Stimulated activated CD4-positive, alpha-beta T cell treated with anti-CD3 and anti-CD28 coated beads, Interleukin-4, amount 100 ng/mL, for 1 hour (primary cell): ENCODE measurements around the gene HERC3.

Source experiments
- DNase-seq: peaks from one replicate; pipeline ENCODE4 v3.0.0-alpha.2; 2020

HERC3 gene

DNA sequence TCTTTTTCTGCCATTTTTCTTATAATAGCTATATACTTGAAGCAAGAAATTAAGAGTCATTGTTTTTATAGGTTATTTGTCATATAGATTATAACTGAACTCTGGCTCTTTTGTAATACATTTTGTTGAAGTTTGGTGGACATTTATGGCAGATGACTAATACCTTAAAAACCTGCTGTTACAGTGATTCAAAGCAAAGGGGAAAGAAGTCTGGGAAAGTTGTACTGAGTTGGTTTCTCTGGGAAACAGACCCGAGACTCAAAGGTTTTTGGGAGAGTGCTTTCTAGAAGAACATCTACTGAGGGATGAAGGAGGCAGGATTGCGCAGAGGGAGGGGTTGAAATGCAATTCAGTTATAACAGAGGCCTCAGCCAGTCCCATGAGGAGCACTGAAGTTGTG, 69.5 kb downstream of the HERC3 start:
- no peak for DNase-seq

DNA sequence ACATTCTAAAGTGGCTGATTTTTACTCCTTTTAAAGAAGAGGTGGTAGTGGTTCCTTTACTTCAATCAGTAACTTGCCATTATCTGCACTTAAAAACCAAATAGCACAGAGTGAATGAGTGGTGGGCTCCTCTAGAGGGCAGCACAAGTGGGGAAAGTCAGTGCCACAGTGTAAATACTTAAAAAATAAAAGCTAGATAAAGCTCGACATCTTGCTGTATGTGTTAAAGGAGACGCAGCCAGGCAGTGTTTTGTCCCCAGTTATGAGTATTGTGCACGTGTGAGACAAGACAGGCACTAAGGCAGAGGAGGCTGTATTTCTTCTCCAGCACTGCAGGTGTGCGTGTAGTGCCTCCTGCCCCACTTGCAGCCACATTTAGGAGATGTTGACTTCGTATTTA, 80.7 kb downstream of the HERC3 start:
- DNase-seq = peak; percentile 25

DNA sequence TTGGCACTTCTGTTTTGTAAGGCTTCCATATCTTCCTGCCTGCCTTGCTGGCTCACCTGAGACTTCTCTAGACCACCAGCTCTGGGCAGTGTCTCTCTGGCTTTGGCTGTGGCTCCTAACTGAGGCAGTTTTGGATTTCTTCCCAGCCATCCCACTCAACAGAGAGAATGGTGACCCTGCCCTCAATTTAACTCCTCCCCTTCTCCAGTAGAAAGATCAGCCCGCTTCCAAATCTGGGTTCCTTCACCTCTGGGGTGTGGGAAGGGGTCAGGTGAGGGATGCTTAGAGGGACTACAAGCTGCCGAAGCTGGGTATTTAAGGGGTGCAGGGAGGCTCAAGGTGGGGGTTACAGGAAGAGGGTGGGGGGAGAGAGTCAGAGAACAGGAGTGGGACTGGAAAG, 81.6 kb downstream of the HERC3 start:
- DNase-seq = no peak

DNA sequence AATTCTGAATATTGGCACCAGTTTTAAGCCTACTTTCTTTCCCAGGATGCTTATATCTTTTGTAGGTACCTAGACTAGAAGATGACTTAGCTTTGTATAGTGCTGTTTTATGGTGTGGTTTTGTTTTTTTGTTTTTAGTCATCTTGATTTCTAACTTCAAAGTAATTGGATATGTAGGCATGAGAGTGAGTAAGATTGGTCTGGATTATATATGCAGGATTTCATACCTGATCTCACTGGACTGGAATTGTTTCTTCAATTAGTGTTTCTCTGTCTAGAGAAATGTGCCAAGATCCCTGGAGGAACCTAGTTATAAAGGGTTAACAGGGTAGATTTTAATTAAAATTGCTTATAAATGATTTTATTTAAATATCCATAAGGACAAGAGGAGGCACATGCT, 82.3 kb downstream of the HERC3 start:
- DNase-seq = no peak

DNA sequence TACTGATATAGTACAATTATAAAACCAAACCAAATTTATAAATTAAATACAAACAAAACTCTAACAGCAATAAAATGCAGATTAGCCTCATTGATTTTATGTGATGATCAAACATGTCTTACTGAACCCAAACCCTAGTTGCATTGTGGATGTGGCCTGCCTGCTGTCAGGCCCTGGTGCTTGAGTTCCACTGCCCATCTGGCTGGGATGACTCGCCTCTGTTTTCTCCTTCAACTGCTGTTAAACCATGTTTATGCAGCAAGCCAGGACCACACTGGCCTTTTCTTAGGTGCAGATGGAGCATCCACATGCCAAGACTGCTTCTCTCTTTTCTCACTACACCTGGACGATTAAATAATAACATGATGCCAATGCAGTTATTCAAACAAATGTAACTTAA, 82.7 kb downstream of the HERC3 start:
- no peak for DNase-seq

DNA sequence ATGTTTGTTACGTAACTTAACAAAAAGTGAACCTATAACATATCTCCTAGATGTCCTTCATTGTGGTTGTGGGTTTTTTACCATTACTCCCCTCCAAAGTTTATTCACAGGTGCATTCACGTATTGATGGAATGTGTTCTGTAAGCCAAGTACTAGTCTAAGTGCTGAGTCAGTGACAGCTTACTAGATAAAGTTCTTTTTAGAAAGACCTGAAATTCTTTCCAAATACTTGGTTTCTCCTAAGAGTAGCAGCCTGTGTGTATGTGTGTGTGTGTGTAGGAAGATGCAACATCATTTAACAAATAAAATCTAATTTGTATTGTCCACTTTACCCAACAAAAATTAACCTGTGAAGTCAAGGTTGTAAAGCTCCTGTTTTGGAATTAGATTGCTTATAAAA, 83.3 kb downstream of the HERC3 start:
- DNase-seq = no peak

DNA sequence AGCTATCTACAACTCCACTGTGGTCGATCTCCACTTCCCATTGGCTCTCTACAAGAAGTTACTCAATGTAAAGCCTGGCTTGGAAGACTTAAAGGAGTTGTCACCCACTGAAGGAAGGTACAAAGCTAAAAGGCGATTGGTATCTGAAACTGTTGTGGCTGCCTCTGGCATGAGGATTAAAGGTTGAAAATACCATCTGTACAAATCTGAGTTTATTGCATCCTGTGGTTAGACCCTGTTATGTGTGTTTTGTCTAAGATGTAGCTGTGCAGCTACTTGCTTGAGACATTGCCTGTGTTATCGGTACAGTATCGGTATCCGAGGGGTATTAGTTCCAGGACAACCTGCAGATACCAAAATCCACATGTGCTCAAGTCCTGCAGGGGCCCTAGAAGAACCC, 88.9 kb downstream of the HERC3 start:
- no peak for DNase-seq

DNA sequence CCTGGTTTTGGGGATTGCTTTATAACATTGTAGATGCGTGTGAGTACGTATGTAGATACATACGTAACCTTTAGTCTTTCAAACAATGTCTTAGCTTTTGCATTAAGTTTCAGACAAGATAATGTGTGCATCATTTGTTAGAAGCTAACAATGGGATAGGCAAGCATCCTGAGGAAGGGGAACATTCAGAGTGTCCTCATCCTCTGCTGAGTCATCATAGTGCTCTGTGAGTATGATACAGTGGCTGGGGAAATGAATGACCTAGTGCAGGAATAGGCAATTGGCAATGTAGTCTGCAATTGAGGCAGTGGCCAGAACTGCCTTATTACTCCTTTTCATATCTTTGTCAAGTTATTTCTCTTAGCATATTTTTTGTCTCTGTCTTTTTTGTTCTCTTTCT, 98.1 kb downstream of the HERC3 start:
- no peak for DNase-seq

DNA sequence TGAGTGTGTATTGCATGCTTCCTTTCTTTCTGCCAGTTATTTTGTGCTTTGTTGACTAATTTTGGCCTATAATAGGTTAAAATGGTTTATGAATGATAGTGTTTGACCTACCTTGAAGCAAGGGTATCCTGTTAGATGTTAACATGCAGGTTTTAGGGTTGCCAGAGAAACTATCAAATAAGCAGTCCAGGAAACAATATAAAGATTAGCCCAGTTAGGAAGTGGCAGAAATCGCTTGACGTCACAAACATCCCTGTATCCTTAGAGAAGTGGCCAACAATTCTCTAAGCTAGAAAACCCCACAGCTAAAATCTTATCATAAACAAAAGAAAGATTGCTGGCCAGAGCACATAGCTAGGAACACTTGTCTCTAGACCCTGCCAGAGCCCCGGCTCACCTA, 101.5 kb downstream of the HERC3 start:
- DNase-seq = no peak

DNA sequence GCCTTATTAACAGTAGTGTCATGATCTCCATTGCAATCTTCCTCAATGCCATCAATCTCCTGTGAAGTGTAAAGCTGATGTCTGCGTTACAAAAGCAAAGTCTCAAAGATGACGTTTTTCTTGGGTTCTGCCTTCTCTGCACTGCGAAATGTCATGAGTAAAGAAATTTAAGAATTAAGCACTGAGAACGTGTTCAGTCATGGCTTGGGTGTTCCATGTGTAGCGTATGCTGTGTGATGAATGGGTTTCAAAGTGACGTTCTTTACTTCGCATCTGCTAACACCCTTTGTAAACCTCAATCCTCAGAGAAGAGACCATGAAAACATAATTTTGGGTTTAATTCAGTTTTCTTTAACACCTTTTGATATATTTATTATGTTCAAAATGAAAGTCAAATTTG, 104.3 kb downstream of the HERC3 start:
- no peak for DNase-seq

DNA sequence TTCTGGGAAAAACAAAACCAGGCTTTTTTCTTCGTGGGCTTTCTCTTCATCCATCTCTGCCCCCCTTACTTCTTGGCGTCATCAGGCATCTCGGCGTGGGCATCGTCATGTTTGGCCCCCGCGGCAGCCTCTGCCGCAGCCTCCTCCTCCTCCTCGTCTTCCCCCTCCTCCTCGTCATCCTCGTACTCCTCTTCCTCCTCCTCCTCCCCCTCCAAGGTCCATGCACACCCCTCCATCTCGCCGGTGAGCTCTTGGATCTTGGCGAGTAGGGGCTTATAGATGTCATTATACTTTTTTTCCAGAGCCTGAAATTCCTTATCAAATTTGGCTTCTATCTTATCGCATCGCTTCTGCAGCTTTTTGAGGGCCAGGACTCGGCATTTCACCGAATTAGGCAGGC, 104.9 kb downstream of the HERC3 start:
- peak; percentile 14 for DNase-seq

DNA sequence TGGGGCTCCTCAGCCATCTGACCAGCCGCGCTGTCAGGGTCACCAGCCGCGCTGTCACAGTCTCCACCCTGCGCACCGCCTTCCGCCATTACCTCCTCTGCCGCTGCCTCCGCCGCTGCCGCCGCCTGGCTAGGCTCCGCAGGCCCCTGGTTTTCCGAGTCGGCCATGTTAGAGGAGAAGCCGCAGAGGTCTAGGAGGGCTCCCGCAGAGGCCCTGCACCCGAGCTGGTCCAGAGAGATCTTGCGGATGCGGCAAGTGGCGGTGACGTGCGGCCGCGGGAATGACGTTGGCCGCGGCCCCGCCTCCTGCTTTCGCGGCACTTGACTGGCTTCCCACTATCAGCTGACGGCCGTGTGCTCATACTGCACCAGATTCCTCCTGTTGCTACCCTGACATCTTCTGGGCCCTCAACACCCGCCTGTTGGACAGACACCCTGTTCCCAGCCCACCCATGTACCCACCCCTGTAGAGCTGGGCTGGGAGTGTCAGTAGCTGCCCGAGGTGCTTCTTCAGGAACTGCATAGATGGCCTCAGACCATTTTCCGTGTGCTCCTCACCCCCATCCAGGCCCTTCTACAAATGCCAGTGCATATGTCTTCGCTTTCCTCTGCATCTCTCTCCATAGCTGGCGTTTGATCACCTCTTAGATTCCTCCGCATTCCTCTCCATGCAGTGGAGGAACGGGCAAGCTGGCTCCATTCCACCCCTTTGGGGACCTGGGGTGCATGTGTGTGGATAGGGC, 105.5 kb downstream of the HERC3 start, which contains the start of gene NAP1L5:
Gene NAP1L5, minus strand, starts transcription at position 242 of the 742 bp plus-strand sequence. Its CDS starts 75 bp downstream, at position 167.
- DNase-seq = peak; percentile 60

DNA sequence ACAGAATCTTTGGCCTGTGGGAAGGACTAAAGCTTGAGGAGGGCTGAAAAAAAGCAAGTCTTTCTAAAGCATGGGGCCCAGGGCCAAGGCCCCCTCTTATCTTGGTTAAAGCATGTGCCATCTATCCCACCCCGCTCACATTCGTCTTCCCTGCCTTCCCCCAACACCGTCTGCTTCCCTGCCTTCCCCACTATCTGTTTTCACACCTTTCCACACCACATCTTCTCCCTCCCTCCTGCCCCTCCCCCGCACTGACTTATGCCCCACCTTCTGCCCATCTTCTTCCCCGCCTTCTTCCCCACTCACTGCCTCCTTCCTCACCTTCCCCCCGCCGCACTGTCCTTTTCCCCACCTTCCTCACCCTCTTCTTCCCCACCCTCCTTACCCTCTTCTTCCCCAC, 106.2 kb downstream of the HERC3 start:
- no peak for DNase-seq

DNA sequence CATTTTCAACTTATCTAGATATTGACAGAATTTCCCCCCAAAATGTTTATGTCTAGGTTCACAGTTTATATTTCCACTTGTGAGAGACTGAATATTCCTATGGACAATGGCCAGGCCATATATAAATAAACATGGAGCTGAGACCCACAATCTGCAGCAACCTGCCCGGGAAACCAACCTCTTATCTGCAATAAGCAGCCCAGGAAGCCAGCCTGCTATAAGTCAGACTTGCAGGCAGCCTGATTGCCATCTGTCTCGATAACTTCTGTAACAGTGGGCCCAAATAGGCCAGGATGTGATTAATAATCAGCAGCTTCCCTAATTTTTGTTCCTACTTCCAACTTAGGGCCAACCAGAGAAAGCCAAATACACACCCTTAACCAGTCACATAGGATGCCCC, 110.5 kb downstream of the HERC3 start:
- no peak for DNase-seq

DNA sequence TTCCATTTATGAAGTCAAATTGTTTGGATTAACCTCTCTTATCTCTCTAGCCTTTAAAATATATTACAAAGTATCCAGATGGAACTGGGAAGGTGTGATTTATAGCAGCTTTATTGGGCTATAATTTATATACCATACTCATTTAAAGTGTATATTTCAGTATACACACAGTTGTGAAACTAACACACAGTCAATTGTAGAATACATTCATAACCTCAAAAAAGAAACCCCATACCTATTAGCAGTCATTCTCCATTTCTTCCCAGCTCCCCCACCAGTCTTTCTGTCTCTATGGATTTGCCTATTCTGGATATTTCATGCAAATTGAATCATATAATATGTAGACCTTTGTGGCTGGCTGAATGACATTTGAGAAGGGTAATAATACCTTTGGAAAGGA, 112.9 kb downstream of the HERC3 start:
- DNase-seq = no peak

DNA sequence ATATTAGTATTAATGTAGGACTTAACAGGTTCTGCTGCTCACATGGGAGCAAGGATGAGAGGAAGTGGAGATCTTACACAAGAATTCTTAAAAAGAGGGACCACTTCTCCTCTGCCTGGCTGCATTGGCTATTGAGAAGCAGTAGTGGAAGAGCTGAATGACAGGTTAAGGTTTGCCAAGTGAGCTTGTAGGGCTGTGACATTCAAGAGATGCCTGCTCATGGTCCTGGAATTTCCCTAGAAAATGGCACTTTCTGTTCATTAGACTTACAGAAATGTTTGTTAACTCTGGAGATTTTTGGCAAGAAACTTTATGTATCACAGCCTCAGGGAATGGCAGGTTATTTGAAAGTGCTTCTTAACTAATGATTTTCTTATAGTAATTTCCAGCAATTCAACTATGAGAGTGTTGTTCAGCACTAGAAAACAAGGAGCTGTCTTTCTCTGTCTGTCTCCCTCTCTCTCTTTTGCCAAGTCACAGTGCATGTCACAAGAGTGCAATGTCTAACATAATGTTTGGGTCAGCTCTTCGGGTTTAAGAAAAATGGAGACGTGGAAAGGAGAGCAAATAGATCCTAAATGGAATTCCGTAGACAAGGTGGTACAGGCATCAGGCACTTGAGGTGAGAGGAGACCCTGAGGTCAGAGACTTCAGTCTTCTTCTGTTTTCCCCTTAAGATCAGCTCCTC, 113.7 kb downstream of the HERC3 start:
- DNase-seq = no peak

DNA sequence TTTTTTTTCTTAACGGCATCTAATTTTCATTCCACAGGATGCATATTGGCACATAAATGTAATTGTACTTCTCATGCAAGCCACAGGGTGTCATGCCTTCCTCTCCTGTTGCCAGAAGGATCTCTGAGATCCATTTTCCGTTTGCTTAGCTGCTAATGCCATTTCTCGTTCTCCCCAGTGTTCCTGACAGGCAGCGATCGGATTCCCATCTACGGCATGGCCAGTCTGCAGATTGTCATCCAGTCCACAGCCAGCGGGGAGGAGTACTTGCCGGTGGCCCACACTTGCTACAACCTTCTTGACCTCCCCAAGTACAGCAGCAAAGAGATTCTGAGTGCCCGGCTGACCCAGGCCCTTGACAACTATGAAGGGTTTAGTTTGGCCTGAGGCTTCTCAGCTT, 114.3 kb downstream of the HERC3 start:
- DNase-seq = no peak

DNA sequence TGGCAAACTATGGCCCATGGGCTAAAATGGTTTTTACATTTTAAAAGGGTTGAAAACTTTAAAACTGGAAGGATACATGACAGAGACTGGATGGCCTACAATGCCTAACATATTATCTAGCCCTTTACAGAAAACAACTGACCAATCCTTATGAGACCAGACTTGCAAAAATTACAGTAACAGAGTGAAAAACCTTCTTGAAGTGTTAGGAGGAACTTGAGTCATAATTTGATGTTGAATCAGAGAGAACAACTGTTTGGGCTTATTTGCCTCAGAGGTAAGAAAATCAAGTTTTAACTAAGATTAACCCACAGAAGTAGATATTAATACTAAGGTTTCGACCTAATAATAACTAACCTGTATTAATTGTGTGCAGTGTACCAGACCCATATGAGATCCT, 117.7 kb downstream of the HERC3 start:
- DNase-seq = no peak

DNA sequence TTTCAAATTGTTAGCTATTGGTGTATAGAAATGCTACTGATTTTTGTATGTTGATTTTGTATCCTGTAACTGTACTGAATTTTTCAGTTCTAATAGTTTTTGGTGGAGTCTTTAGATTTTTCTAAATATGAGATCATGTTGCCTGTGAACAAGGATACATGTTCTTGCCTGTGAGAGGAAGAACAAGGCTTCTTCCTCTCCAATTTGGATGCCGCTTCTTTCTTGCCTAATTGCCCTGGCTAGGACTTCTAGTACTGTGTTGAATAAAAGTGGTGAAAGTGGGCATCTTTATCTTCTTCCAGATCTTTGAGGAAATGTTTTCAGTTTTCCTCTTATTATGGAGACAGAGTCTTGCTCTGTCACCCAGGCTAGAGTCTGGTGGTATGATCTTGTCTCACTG, 121.5 kb downstream of the HERC3 start:
- no peak for DNase-seq

DNA sequence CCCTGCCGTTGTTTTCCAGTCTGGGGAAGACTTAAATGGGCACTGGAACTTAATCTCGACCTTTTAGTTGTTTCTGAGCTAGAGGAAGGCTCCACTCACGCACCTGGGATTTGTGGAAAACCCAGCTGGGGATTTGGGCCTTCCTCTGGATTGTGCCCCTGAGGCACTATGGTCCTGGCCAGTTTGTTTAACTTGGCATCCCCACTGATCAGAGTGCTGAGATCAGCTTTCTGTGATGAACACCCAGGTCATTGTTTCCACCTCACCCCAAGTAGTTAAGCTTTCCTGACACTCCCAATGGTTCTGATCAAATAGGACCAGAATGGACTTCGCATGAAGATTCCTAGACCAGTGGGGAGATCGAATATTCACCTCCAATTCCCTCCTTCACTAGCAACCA, 125.8 kb downstream of the HERC3 start:
- no peak for DNase-seq

DNA sequence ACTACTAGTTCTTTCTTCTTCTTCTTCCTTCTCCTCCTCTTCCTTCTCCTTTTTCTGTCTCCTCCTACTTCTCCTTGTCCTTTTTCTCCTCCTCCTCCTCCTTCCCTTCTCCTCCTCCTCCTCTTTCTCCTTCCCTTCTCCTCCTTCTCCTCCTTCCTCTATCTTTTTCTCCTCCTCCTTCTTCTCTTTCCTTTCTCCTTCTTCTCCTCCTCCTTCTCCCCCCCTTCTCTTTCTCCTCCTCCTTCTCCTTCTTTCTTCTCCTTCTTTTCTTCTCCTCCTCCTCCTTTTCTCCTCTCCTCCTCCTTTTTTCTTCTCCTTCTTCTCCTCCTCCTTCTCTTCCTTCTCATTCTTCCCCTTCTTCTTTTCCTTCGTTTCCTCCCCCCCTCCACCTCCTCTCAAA, 127.1 kb downstream of the HERC3 start:
- DNase-seq = no peak

DNA sequence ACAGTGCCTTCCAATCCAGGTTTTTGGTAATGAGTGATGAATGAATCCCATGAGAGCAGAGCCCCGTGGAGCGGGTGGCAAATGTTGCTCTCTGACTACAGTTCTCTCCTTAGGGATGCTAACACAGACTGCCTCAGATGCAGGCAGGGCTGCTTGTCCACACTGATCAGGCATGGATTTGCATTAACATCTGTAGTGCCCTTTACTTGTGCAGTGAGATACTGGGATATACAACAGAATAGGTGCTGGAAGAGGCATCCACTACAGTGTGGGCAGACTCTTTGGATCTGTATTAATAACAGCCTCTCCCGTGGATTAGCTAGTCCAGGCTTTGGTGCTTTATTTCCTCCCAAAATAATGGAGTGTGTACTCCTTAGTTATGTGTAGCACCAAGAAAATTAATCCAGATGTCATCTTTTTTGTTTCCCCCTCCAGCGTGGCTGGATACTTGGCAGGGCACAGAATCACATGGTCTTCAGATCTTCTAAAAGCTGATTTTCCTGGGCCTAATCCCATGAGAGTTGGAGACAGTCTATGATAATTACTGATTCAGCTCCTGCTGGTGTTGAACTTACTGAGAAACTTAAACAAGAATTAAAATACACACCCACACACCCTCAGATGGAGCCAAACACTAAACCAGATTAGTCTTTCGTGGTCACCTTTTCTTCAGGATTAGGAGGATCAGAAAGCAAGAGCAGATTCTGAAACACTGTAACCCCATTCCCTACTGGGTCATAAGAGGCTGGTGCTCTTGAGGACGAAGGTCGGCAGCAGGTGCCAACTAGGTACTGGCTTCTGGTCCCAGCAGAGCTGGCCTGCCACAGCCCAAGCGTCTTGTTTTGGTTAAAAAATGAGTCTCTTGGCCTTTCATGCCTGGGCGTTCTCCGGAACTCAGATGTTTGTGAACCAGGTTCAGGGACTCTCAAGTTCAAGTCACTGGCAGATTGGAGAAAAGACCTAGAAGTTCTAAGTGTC, 128.5 kb downstream of the HERC3 start:
- no peak for DNase-seq

DNA sequence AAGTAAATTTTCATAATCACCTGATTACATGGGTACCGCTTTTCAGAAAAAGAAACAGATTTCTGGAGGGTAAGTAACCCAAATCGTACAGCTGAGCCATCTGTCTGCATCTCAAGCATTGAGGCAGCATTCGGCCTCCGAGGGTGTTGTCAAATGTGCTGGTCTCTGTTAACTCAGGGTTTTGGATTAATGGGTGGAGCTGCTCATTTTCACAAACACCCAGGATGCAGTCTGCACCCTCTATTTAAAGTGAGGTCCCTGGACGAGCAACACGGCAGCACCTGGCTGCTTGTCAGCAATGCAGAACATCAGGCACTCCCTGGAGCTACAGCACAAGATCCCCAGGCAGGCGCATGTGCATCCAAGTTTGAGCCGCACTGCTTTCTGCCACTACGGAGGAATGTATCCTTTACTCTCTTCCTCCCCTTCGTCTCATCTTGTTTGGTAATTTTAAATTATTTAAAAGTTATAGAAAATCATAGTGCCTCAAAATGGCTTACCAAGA, 130.0 kb downstream of the HERC3 start:
- no peak for DNase-seq
